GM18867 (cell line): ENCODE data around the gene ATP6V1G2.
"Not testable (repeated sequence)": the region's sequence is repeated elsewhere in the genome, so short reads cannot be mapped to it uniquely, and the experiment has no call there.

ENCODE experiments used
- ATAC-seq: cut with Tn5 transposase; IDR thresholded peaks from one replicate; pipeline ENCODE4 v1.9.1; 2021; ENCODE audit warnings: mild to moderate bottlenecking, moderate library complexity; ENCODE audit not compliant: unreplicated experiment

ATP6V1G2 gene

GRCh38 chr6:31575952-31576685, 29.7 kb upstream of the ATP6V1G2 start:
- no peak for ATAC-seq

- no peak for ATAC-seq
These were observed 29.0 kb upstream of the ATP6V1G2 start, which contains the start of gene TNF for GRCh38 chr6:31575335-31575901. TNF (plus strand) TSS chr6:31575565; CDS start chr6:31575742, 177 bp downstream.

GRCh38 chr6:31574106-31575061, 28.0 kb upstream of the ATP6V1G2 start:
- ATAC-seq = no peak

GRCh38 chr6:31573239-31574105, 27.1 kb upstream of the ATP6V1G2 start:
- ATAC-seq = no peak

GRCh38 chr6:31572041-31572911, 25.9 kb upstream of the ATP6V1G2 start, which contains the start of gene LTA:
LTA (plus strand) TSS chr6:31572289; CDS start chr6:31572743, 454 bp downstream.
- ATAC-seq = peak; percentile 37

- ATAC-seq = no peak
These were observed 23.6 kb upstream of the ATP6V1G2 start for GRCh38 chr6:31569861-31570536.

- peak; percentile 71 for ATAC-seq
These were observed 22.1 kb upstream of the ATP6V1G2 start for GRCh38 chr6:31568537-31568961.

GRCh38 chr6:31567531-31568370, 21.3 kb upstream of the ATP6V1G2 start:
- no peak for ATAC-seq

- no peak for ATAC-seq
These were observed 14.3 kb upstream of the ATP6V1G2 start for GRCh38 chr6:31560697-31561058.

- ATAC-seq = peak; percentile 64
These were observed 13.7 kb upstream of the ATP6V1G2 start for GRCh38 chr6:31559958-31560696.

GRCh38 chr6:31559606-31559957, 13.2 kb upstream of the ATP6V1G2 start:
- no peak for ATAC-seq

- no peak for ATAC-seq
These were observed 12.5 kb upstream of the ATP6V1G2 start for GRCh38 chr6:31558631-31559500.

GRCh38 chr6:31558318-31558625, 11.9 kb upstream of the ATP6V1G2 start:
- ATAC-seq = no peak

- ATAC-seq = no peak
These were observed 11.3 kb upstream of the ATP6V1G2 start for GRCh38 chr6:31557443-31558317.

- no peak for ATAC-seq
These were observed 9.9 kb upstream of the ATP6V1G2 start for GRCh38 chr6:31556307-31556706.

GRCh38 chr6:31551371-31551770, 5.0 kb upstream of the ATP6V1G2 start:
- not testable (repeated sequence) for ATAC-seq
